Left forelimb (tissue), 1 donor: ENCODE measurements around the gene NAALADL1.
A peak's percentile ranks its signal among the peaks of the same experiment; 100 is the strongest.
"Not testable (repeated sequence)": the region's sequence is repeated elsewhere in the genome, so short reads cannot be mapped to it uniquely, and the experiment has no call there.

Experiments used
- DNase-seq: peaks from one replicate; pipeline ENCODE4 v3.0.0-alpha.2; 2018; ENCODE audit warnings: low spot score

The NAALADL1 gene

GRCh38 chr11:65013130-65013887, 45.0 kb downstream of the NAALADL1 start:
- peak; percentile 95 for DNase-seq

- DNase-seq, result no peak
These were observed 49.5 kb downstream of the NAALADL1 start for GRCh38 chr11:65008873-65009272.

GRCh38 chr11:65008016-65008415, 50.3 kb downstream of the NAALADL1 start:
- DNase-seq, result no peak

GRCh38 chr11:65003968-65004367, 54.4 kb downstream of the NAALADL1 start:
- not testable (repeated sequence) for DNase-seq

GRCh38 chr11:65003282-65003681, 55.1 kb downstream of the NAALADL1 start:
- DNase-seq, result no peak

GRCh38 chr11:65002706-65003105, 55.6 kb downstream of the NAALADL1 start:
- no peak for DNase-seq

- DNase-seq, result no peak
These were observed 58.9 kb downstream of the NAALADL1 start for GRCh38 chr11:64999478-64999877.

- no peak for DNase-seq
These were observed 59.5 kb downstream of the NAALADL1 start for GRCh38 chr11:64998690-64999431.

- no peak for DNase-seq
These were observed 60.2 kb downstream of the NAALADL1 start for GRCh38 chr11:64998141-64998540.

GRCh38 chr11:64996710-64997380, 61.5 kb downstream of the NAALADL1 start, which contains the start of gene BATF2:
Gene BATF2 (minus strand): TSS chr11:64996971. CDS start chr11:64996914, 57 bp downstream.
- no peak for DNase-seq

GRCh38 chr11:64996327-64996709, 62.0 kb downstream of the NAALADL1 start:
- DNase-seq, result no peak
